IMR-90 (cell line): Measurements from ENCODE around the gene IARS2. TPM values are rescaled to one million over a fixed set of nuclear protein-coding genes. Genes with fewer than 3 reads are reported as not detected.

ENCODE experiments used
- ATAC-seq: fragments of 200-7000 bp; cut with Tn5 transposase; 2 replicates; pipeline ENCODE4 v1.9.1; 2020; ENCODE audit warnings: low read depth, mild to moderate bottlenecking, moderate library complexity
- BruUV-seq: library from RNA; stranded (reverse); fragments of 400-500 nt; replicated peaks from 2 replicates; lab custom pipeline; 2021; lab: Mats Ljungman, UMichigan
- CTCF ChIA-PET: fragments of 300-600 bp; formaldehyde crosslinking; extraction: SDS; loops from one replicate; lab custom pipeline; 2021; ENCODE audit warnings: antibody characterized with exemption; lab: Yijun Ruan, JAX
- POLR2A ChIA-PET: fragments of 300-600 bp; sonication (Branson Sonifier 250); formaldehyde crosslinking; loops from one replicate; lab custom pipeline; 2022; ENCODE audit warnings: antibody characterized with exemption; ENCODE audit not compliant: unreplicated experiment; lab: Charles Lee
- DNase-seq: peaks from one replicate; pipeline ENCODE4 v3.0.0; 2013
- H2AFZ ChIP-seq: replicated peaks from 2 replicates; pipeline ENCODE3; 2013; ENCODE audit warnings: low read length, mild to moderate bottlenecking; ENCODE audit not compliant: poor library complexity
- H2AK5ac ChIP-seq: 2 replicates; pipeline ENCODE4 v1.6.1; 2013; ENCODE audit warnings: low read depth, low read length, inconsistent platforms
- H2AK9ac ChIP-seq: replicated peaks from 2 replicates; pipeline ENCODE3; 2013; ENCODE audit warnings: mild to moderate bottlenecking, low read depth, low read length, moderate library complexity; ENCODE audit not compliant: poor library complexity
- H2BK120ac ChIP-seq: 2 replicates; pipeline ENCODE4 v1.6.1; 2013; ENCODE audit warnings: low read depth, low read length, inconsistent platforms
- H2BK15ac ChIP-seq: 3 replicates; pipeline ENCODE4 v1.6.1; 2013; ENCODE audit warnings: low read depth, low read length, inconsistent platforms
- H2BK20ac ChIP-seq: 2 replicates; pipeline ENCODE4 v1.6.1; 2013; ENCODE audit warnings: low read depth, mild to moderate bottlenecking, inconsistent platforms, low read length, moderate library complexity
- H2BK5ac ChIP-seq: 2 replicates; pipeline ENCODE4 v1.6.1; 2013; ENCODE audit warnings: mild to moderate bottlenecking, low read depth, low read length, inconsistent platforms; ENCODE audit not compliant: poor library complexity, severe bottlenecking
- H3K14ac ChIP-seq: replicated peaks from 2 replicates; pipeline ENCODE4 v1.6.1; 2013; ENCODE audit warnings: low read depth, low read length, inconsistent platforms
- H3K18ac ChIP-seq: 2 replicates; pipeline ENCODE4 v1.6.1; 2013; ENCODE audit warnings: low read depth, low read length, control low read depth
- H3K23ac ChIP-seq: 2 replicates; pipeline ENCODE4 v1.6.1; 2013; ENCODE audit warnings: low read depth, low read length, inconsistent platforms
- H3K27ac ChIP-seq: 2 replicates; pipeline ENCODE4 v1.5.1; 2013; ENCODE audit warnings: mild to moderate bottlenecking, control low read depth, low read length; ENCODE audit not compliant: insufficient read depth
- H3K27me3 ChIP-seq: 2 replicates; pipeline ENCODE4 v1.6.1; 2013; ENCODE audit warnings: low read length; ENCODE audit not compliant: control insufficient read depth, insufficient read depth
- H3K36me3 ChIP-seq: 2 replicates; pipeline ENCODE4 v1.6.1; 2013; ENCODE audit warnings: low read length, mixed read lengths; ENCODE audit not compliant: control insufficient read depth, insufficient read depth
- H3K4ac ChIP-seq: 2 replicates; pipeline ENCODE4 v1.6.1; 2013; ENCODE audit warnings: low read depth, low read length, inconsistent platforms
- H3K4me1 ChIP-seq: 2 replicates; pipeline ENCODE4 v1.6.1; 2013; ENCODE audit warnings: low read length, mixed read lengths; ENCODE audit not compliant: control insufficient read depth, insufficient read depth
- H3K4me2 ChIP-seq: 2 replicates; pipeline ENCODE4 v1.6.1; 2013; ENCODE audit warnings: low read depth, mild to moderate bottlenecking, control low read depth, low read length, moderate library complexity
- H3K4me3 ChIP-seq: 2 replicates; pipeline ENCODE4 v1.5.1; 2013; ENCODE audit warnings: low read depth, mild to moderate bottlenecking, control low read depth, low read length, moderate library complexity; ENCODE audit not compliant: insufficient read depth
- H3K56ac ChIP-seq: 2 replicates; pipeline ENCODE4 v1.6.1; 2013; ENCODE audit warnings: low read length, inconsistent platforms; ENCODE audit not compliant: insufficient read depth; ENCODE audit errors: extremely low read depth
- H3K79me1 ChIP-seq, 2 experiments: 2 replicates each; pipeline ENCODE4 v1.6.1; 2013; ENCODE audit warnings: low read length in 2 of 2, inconsistent platforms in 1 of 2, low read depth in 1 of 2
- H3K9ac ChIP-seq: 2 replicates; pipeline ENCODE4 v1.6.1; 2013; ENCODE audit warnings: low read depth, low read length, control low read depth
- H3K9me1 ChIP-seq: 2 replicates; pipeline ENCODE4 v1.6.1; 2013; ENCODE audit warnings: low read length, inconsistent platforms; ENCODE audit not compliant: insufficient read depth
- H3K9me3 ChIP-seq: 2 replicates; pipeline ENCODE4 v1.6.1; 2013; ENCODE audit warnings: low read length; ENCODE audit not compliant: control insufficient read depth, insufficient read depth
- H4K20me1 ChIP-seq: 2 replicates; pipeline ENCODE4 v1.6.1; 2013; ENCODE audit warnings: low read length, inconsistent platforms; ENCODE audit not compliant: insufficient read depth
- H4K5ac ChIP-seq: 2 replicates; pipeline ENCODE4 v1.6.1; 2013; ENCODE audit warnings: mild to moderate bottlenecking, low read depth, low read length, control low read depth
- H4K8ac ChIP-seq, 2 experiments: 2 replicates each; pipeline ENCODE4 v1.6.1; 2013; ENCODE audit warnings: low read depth in 2 of 2, low read length in 2 of 2, control low read depth in 1 of 2, inconsistent platforms in 1 of 2
- H4K91ac ChIP-seq: 2 replicates; pipeline ENCODE4 v1.6.1; 2013; ENCODE audit warnings: low read depth, low read length, inconsistent platforms; ENCODE audit not compliant: insufficient read depth
- CTCF ChIP-seq: conservative IDR thresholded peaks from 2 replicates; pipeline ENCODE4 v1.5.1; 2012; ENCODE audit warnings: mild to moderate bottlenecking, low read depth, low read length, improper control_type of control experiment
- NFE2L2 ChIP-seq: fragments of 150-350 bp; IDR thresholded peaks from 2 replicates; pipeline ENCODE4 v1.6.1; 2016; ENCODE audit warnings: low read depth, mild to moderate bottlenecking, low read length
- RAD21 ChIP-seq: IDR thresholded peaks from 2 replicates; pipeline ENCODE4 v1.6.1; 2012; ENCODE audit warnings: low read length, improper control_type of control experiment
- SMC3 ChIP-seq: fragments of 150-350 bp; IDR thresholded peaks from 2 replicates; pipeline ENCODE4 v1.6.1; 2016; ENCODE audit warnings: low read depth, mild to moderate bottlenecking, antibody characterized with exemption, low read length, moderate library complexity
- WGBS, 2 experiments: methylation state at CpG; one replicate each; pipeline versions ENCODE4 v1.1.5 to v1.1.7; 2013; ENCODE audit warnings: missing lambda C conversion rate in 2 of 2; ENCODE audit not compliant: insufficient read length in 1 of 2; ENCODE audit errors: extremely low coverage in 2 of 2; 5-methylcytosine and 5-hydroxymethylcytosine counted together
- dilution Hi-C: fragments of 300-500 bp; cut with HindIII; formaldehyde crosslinking; loops from one replicate; pipeline ENCODE4 v1.14.3; 2018; ENCODE audit warnings: low sequenced_read_pairs; ENCODE audit not compliant: unreplicated experiment
- in situ Hi-C: fragments of 300-500 bp; cut with MboI; formaldehyde crosslinking; loops from 3 replicates; pipeline ENCODE4 v1.14.3; 2019; ENCODE audit warnings: low sequenced_read_pairs, inconsistent platforms, mixed read lengths
- intact Hi-C: fragments of 100-400 bp; cut with micrococcal nuclease; formaldehyde crosslinking; loops from 2 replicates; pipeline ENCODE4 v1.10.0; 2022
- polyA plus RNA-seq, 3 experiments: library from polyadenylated mRNA; depleted of rRNA; stranded (reverse); fragments of >200 nt; gene quantifications; 2 replicates each; pipeline ENCODE4 v1.2.3, GENCODE V29; 2012; ENCODE audit warnings: low replicate concordance in 1 of 3
- total RNA-seq: library from RNA; depleted of rRNA; stranded (reverse); fragments of >200 nt; gene quantifications from 2 replicates; pipeline ENCODE4 v1.2.3, GENCODE V29; 2012

The IARS2 gene
- total and polyA plus RNA-seq, 2 of the 4 experiments (the other 2 are of a cell fraction) = 34.8 to 77.4 TPM

GRCh38 chr1:220189750-220190347, 95.9 kb downstream of the IARS2 start:
- Histone ChIP-seq H3K18ac (no peak overlapping the region), H3K79me1 (no peaks in the 10 kb centered on the region; a peak in 1 of 4 replicates), H3K4me2 (no peak overlapping the region), H2AK5ac (no peak overlapping the region), H3K27ac (no peak overlapping the region), H3K4me3 (no peak overlapping the region), H4K5ac (no peak overlapping the region), H3K14ac (no peak overlapping the region), H3K9me1 (no peaks in the 10 kb centered on the region), H3K4me1 (no peaks in the 10 kb centered on the region), H3K36me3 (peaks cover 23% of the 10 kb centered on the region), H3K9me3 (no peaks in the 10 kb centered on the region), H4K8ac (no peak overlapping the region), H2AK9ac (no peak overlapping the region), H2BK20ac (no peak overlapping the region), H4K20me1 (no peaks in the 10 kb centered on the region), H2AFZ (no peak overlapping the region), H4K91ac (no peak overlapping the region), H3K56ac (no peak overlapping the region), H2BK120ac (no peak overlapping the region), H3K4ac (no peak overlapping the region), H3K27me3 (no peaks in the 10 kb centered on the region), H2BK5ac (no peak overlapping the region), H3K9ac (no peak overlapping the region), H3K23ac (no peak overlapping the region), H2BK15ac (no peak overlapping the region)
- WGBS, 2 experiments = no CpG with 5 or more reads among the region's 1 CpG
- intact Hi-C loops = loop anchor here (2.0 kb wide), 1 partner anchor 13 kb away; no protein-coding TSS in a partner anchor
- TF ChIP-seq RAD21 = peak; percentile 47; the same call in 1 of the 2 replicates
- peak; percentile 38; the same call in 1 of the 2 replicates for TF ChIP-seq SMC3
- peak; percentile 54 for TF ChIP-seq CTCF
- no peak for TF ChIP-seq NFE2L2
- dilution Hi-C loops = no loop called here
- DNase-seq = peak; percentile 37
- POLR2A ChIA-PET = no interaction called here
- in situ Hi-C loops = no loop called here
- peak; percentile 56 for ATAC-seq
- no TSS peak for BruUV-seq
- CTCF ChIA-PET = interaction anchor here (0.8 to 1.2 kb wide), 5 partner anchors 8 to 1605 kb away, joined by 3 to 5 read pairs (median 3); no protein-coding TSS in a partner anchor
